B cell (primary cell): ENCODE data around the gene UTS2R. TPM values are rescaled to one million over a fixed set of nuclear protein-coding genes. Genes with fewer than 3 reads are reported as not detected.

Experiments
- ATAC-seq: fragments of 200-7000 bp; cut with Tn5 transposase; one replicate; pipeline ENCODE4 v1.10.0; 2021; ENCODE audit warnings: low read depth, mild to moderate bottlenecking, moderate number of reproducible peaks, moderate library complexity
- CTCF ChIA-PET: fragments of 350-600 bp; sonication (Branson Sonifier 250); formaldehyde crosslinking; loops from one replicate; lab custom pipeline; 2021; ENCODE audit warnings: antibody characterized with exemption, inconsistent platforms; lab: Charles Lee
- POLR2A ChIA-PET: fragments of 350-600 bp; sonication (Branson Sonifier 250); formaldehyde crosslinking; loops from one replicate; lab custom pipeline; 2021; ENCODE audit warnings: antibody characterized with exemption; lab: Charles Lee
- DNase-seq: peaks from one replicate; pipeline ENCODE4 v3.0.0; 2013
- H2AFZ ChIP-seq: 2 replicates; pipeline ENCODE4 v1.6.1; 2012; ENCODE audit warnings: mild to moderate bottlenecking, low read depth, low read length; ENCODE audit not compliant: insufficient read depth, poor library complexity, severe bottlenecking
- H3K27ac ChIP-seq, 2 donors: 1 replicate in 1 of 2; 2 replicates in 1 of 2; pipeline ENCODE4 v1.5.1; 2012 to 2013; ENCODE audit warnings: low read length in 2 of 2, mild to moderate bottlenecking in 2 of 2, moderate library complexity in 1 of 2
- H3K27me3 ChIP-seq, 4 experiments: fragments of 200-600 bp in 1 of 4; sonication (generic) in 1 of 4; replicated peaks in 1 of 4; 1 replicate in 2 of 4; 2 replicates in 2 of 4; pipeline versions ENCODE4 v1.6.1 to v1.7.0; 2013 to 2016; ENCODE audit warnings: low read length in 3 of 4, mild to moderate bottlenecking in 2 of 4, mixed read lengths in 1 of 4, moderate library complexity in 1 of 4; ENCODE audit not compliant: insufficient read depth in 4 of 4, control insufficient read depth in 3 of 4; ENCODE audit errors: control extremely low read depth in 1 of 4
- H3K36me3 ChIP-seq, 2 experiments: replicated peaks in 1 of 2; 1 replicate in 1 of 2; 2 replicates in 1 of 2; pipeline versions ENCODE4 v1.6.1 to v1.7.1; 2013; ENCODE audit warnings: low read length in 1 of 2; ENCODE audit not compliant: insufficient read depth in 2 of 2, control insufficient read depth in 1 of 2; ENCODE audit errors: control extremely low read depth in 1 of 2, extremely low read depth in 1 of 2
- H3K4me1 ChIP-seq, 2 donors: fragments of 200-600 bp in 1 of 2; sonication (generic) in 1 of 2; 1 replicate in 1 of 2; 2 replicates in 1 of 2; pipeline versions ENCODE4 v1.5.1 to v1.6.1; 2013 to 2017; ENCODE audit warnings: low read length in 2 of 2; ENCODE audit not compliant: control insufficient read depth in 2 of 2, insufficient read depth in 2 of 2
- H3K4me2 ChIP-seq: replicated peaks from 2 replicates; pipeline ENCODE3; 2012; ENCODE audit warnings: mild to moderate bottlenecking, low read depth, low read length; ENCODE audit not compliant: poor library complexity, severe bottlenecking
- H3K4me3 ChIP-seq, 5 experiments: fragments of 200-600 bp in 1 of 5; sonication (generic) in 1 of 5; 1 replicate in 3 of 5; 2 replicates in 2 of 5; pipeline versions ENCODE4 v1.5.1 to v1.7.0; 2011 to 2016; ENCODE audit warnings: low read length in 4 of 5, mild to moderate bottlenecking in 4 of 5, low read depth in 2 of 5, control low read depth in 1 of 5, moderate library complexity in 1 of 5; ENCODE audit not compliant: insufficient read depth in 1 of 5; ENCODE audit errors: control extremely low read depth in 1 of 5, extremely low read depth in 1 of 5
- H3K79me2 ChIP-seq: fragments of 200-600 bp; sonication (generic); one replicate; pipeline ENCODE4 v1.6.0; 2016; ENCODE audit warnings: low read length; ENCODE audit not compliant: control insufficient read depth, insufficient read depth
- H3K9ac ChIP-seq: fragments of 200-600 bp; sonication (generic); 2 replicates; pipeline ENCODE4 v1.6.1; 2017; ENCODE audit warnings: mild to moderate bottlenecking, low read length, moderate library complexity
- H3K9me3 ChIP-seq, 3 donors: one replicate each; pipeline versions ENCODE4 v1.6.1 to v1.7.1; 2013; ENCODE audit warnings: low read length in 2 of 3; ENCODE audit not compliant: control insufficient read depth in 2 of 3, insufficient read depth in 1 of 3; ENCODE audit errors: control extremely low read depth in 1 of 3
- H4K20me1 ChIP-seq: 2 replicates; pipeline ENCODE4 v1.6.0; 2012; ENCODE audit warnings: mild to moderate bottlenecking, low read length; ENCODE audit not compliant: insufficient read depth, control insufficient read depth, poor library complexity, severe bottlenecking
- H3K27ac Mint-ChIP-seq: one replicate; pipeline ENCODE4 v1.8.0; 2021; ENCODE audit warnings: mixed read lengths
- H3K27me3 Mint-ChIP-seq: one replicate; pipeline ENCODE4 v1.8.0; 2021; ENCODE audit warnings: mixed read lengths
- H3K4me1 Mint-ChIP-seq: one replicate; pipeline ENCODE4 v1.8.0; 2021; ENCODE audit warnings: mixed read lengths
- H3K4me3 Mint-ChIP-seq: one replicate; pipeline ENCODE4 v1.8.0; 2021; ENCODE audit warnings: mixed read lengths
- H3K9me3 Mint-ChIP-seq: one replicate; pipeline ENCODE4 v1.8.0; 2022; ENCODE audit warnings: mixed read lengths; ENCODE audit not compliant: insufficient read depth
- CTCF ChIP-seq: fragments of 200-600 bp; IDR thresholded peaks from one replicate; pipeline ENCODE4 v1.8.0; 2022; ENCODE audit warnings: antibody characterized with exemption, mild to moderate bottlenecking
- EZH2 ChIP-seq: IDR thresholded peaks from 2 replicates; pipeline ENCODE4 v1.6.1; 2012; ENCODE audit warnings: borderline replicate concordance, low read depth, mild to moderate bottlenecking, moderate library complexity, low read length; ENCODE audit not compliant: insufficient read depth, poor library complexity, severe bottlenecking
- WGBS: methylation state at CpG from one replicate; pipeline ENCODE4 v1.1.5; 2013; ENCODE audit warnings: missing lambda C conversion rate; ENCODE audit not compliant: insufficient coverage; 5-methylcytosine and 5-hydroxymethylcytosine counted together
- intact Hi-C: fragments of 100-400 bp; cut with micrococcal nuclease; formaldehyde crosslinking; loops from one replicate; pipeline ENCODE4 v1.10.0; 2022
- polyA plus RNA-seq: library from polyadenylated mRNA; depleted of rRNA; stranded (reverse); fragments of >200 nt; gene quantifications from 2 replicates; pipeline ENCODE4 v1.2.3, GENCODE V29; 2012
- total RNA-seq, 2 donors: library from RNA; stranded (reverse); fragments of 120-200 nt in 1 of 2; gene quantifications; 1 replicate in 1 of 2; 2 replicates in 1 of 2; pipeline versions ENCODE4 v1.2.3 to v1.2.4, GENCODE V29; 2013 to 2022

Gene UTS2R
- total and polyA plus RNA-seq, 2 donors (not counting 1 experiment from before 2014, with no cell fraction given) = 0.86 TPM; not detected in 1

GRCh38 chr17:82334204-82334621, 37.4 kb upstream of the UTS2R start:
- Histone ChIP-seq H3K4me2 (peak overlapping the region; percentile 80), H3K79me2 (no peaks in the 10 kb centered on the region), H3K9me3 (peaks cover 0 to 15% (median 0%) of the 10 kb centered on the region in 3 donors), H3K9ac (peak overlapping the region; percentile 58), H2AFZ (peak overlapping the region; percentile 48), H3K27me3 (peaks cover 0 to 49% (median 21%) of the 10 kb centered on the region in 4 experiments), H3K36me3 (no peaks in the 10 kb centered on the region), H4K20me1 (no peaks in the 10 kb centered on the region), H3K4me1 (peaks cover 26 to 37% of the 10 kb centered on the region in 2 donors), H3K27ac (no peak overlapping the region), H3K4me3 (peak overlapping the region in 2 of 5 experiments; percentile 50 to 59)
- POLR2A ChIA-PET = interaction anchor here (0.7 to 1.9 kb wide), 2 partner anchors 22 to 36 kb away, joined by 4 to 6 read pairs; no protein-coding TSS in a partner anchor
- no peak for ATAC-seq
- Mint-ChIP-seq H3K27ac (no peak overlapping the region), H3K9me3 (no peaks in the 10 kb centered on the region), H3K27me3 (peaks cover 10% of the 10 kb centered on the region), H3K4me1 (peaks cover 24% of the 10 kb centered on the region), H3K4me3 (peak overlapping the region; percentile 95)
- intact Hi-C loops = no loop called here
- WGBS = 48% methylated on average over 25 of the region's 25 CpGs
- TF ChIP-seq EZH2 (no peak), CTCF (no peak)
- CTCF ChIA-PET = interaction anchor here (0.7 to 2.0 kb wide), 2 partner anchors 17 to 677 kb away, joined by 3 to 5 read pairs; no protein-coding TSS in a partner anchor
- DNase-seq = no peak

GRCh38 chr17:82334622-82335394, 36.8 kb upstream of the UTS2R start:
- Histone ChIP-seq H3K4me2 (peak overlapping the region; percentile 80), H3K27me3 (peaks cover 0 to 44% (median 19%) of the 10 kb centered on the region in 4 experiments), H3K4me1 (peaks cover 26 to 37% of the 10 kb centered on the region in 2 donors), H3K36me3 (no peaks in the 10 kb centered on the region), H3K9ac (peak overlapping the region; percentile 58), H4K20me1 (no peaks in the 10 kb centered on the region), H3K4me3 (peak overlapping the region; percentile 19 to 59 (median 38)), H2AFZ (peak overlapping the region; percentile 48), H3K27ac (no peak overlapping the region), H3K9me3 (peaks cover 0 to 15% (median 0%) of the 10 kb centered on the region in 3 donors), H3K79me2 (no peaks in the 10 kb centered on the region)
- peaks cover 10% of the 10 kb centered on the region for H3K27me3 Mint-ChIP-seq
- POLR2A ChIA-PET = interaction anchor here (0.7 kb wide), 1 partner anchor 22 kb away, joined by 4 read pairs; no protein-coding TSS in a partner anchor
- H3K4me1 Mint-ChIP-seq = peaks cover 24% of the 10 kb centered on the region
- TF ChIP-seq EZH2 (no peak), CTCF (no peak)
- H3K9me3 Mint-ChIP-seq = no peaks in the 10 kb centered on the region
- H3K4me3 Mint-ChIP-seq = peak overlapping the region; percentile 95
- peak; percentile 45 for DNase-seq
- CTCF ChIA-PET = no interaction called here
- H3K27ac Mint-ChIP-seq = peak overlapping the region; percentile 86
- 11% methylated on average over 14 of the region's 16 CpGs for WGBS
- intact Hi-C loops = no loop called here
- peak; percentile 10 for ATAC-seq
